SK-N-SH treated with all-trans-retinoic acid at 6 μM for 48 hours (cell line): ENCODE results near the gene BZW2.

Experiments
- ESRRG ChIP-seq: fragments of 250-450 bp; sonication (Bioruptor Pico); IDR thresholded peaks from 2 replicates; pipeline ENCODE4 v1.6.1; 2021; ENCODE audit warnings: mild to moderate bottlenecking
- PATZ1 ChIP-seq: fragments of 250-450 bp; sonication (Bioruptor Pico); IDR thresholded peaks from 2 replicates; pipeline ENCODE4 v1.8.0; 2020; ENCODE audit warnings: mild to moderate bottlenecking, moderate library complexity, borderline replicate concordance
- TSHZ2 ChIP-seq: fragments of 250-450 bp; sonication (Bioruptor Pico); IDR thresholded peaks from 2 replicates; pipeline ENCODE4 v1.5.0; 2020; ENCODE audit warnings: mild to moderate bottlenecking, moderate library complexity
- TF ChIP-seq, protein P1 (sequence below): fragments of 250-450 bp; sonication (Bioruptor Pico); IDR thresholded peaks from 2 replicates; pipeline ENCODE4 v1.8.0; 2021; ENCODE audit warnings: low read depth, mild to moderate bottlenecking, moderate library complexity, borderline replicate concordance

- TF ChIP-seq PATZ1 (CRISPR knock-in tag): no peak
- TF ChIP-seq TSHZ2 (CRISPR knock-in tag): no peak
- TF ChIP-seq, protein P1, sequence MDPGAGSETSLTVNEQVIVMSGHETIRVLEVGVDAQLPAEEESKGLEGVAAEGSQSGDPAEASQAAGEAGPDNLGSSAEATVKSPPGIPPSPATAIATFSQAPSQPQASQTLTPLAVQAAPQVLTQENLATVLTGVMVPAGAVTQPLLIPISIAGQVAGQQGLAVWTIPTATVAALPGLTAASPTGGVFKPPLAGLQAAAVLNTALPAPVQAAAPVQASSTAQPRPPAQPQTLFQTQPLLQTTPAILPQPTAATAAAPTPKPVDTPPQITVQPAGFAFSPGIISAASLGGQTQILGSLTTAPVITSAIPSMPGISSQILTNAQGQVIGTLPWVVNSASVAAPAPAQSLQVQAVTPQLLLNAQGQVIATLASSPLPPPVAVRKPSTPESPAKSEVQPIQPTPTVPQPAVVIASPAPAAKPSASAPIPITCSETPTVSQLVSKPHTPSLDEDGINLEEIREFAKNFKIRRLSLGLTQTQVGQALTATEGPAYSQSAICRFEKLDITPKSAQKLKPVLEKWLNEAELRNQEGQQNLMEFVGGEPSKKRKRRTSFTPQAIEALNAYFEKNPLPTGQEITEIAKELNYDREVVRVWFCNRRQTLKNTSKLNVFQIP (CRISPR knock-in tag): no peak
- no peak for TF ChIP-seq ESRRG (CRISPR knock-in tag)
Observed at GRCh38 chr7:16627236-16627635, 18.7 kb upstream of the BZW2 start.
